DND-41 (cell line): ENCODE data around the gene MYB.

ENCODE experiments used
- ATAC-seq: fragments of 200-7000 bp; cut with Tn5 transposase; 3 replicates; pipeline ENCODE4 v1.9.1; 2021; ENCODE audit warnings: low read depth; ENCODE audit not compliant: insufficient read depth
- DNase-seq: peaks from one replicate; pipeline ENCODE4 v3.0.0-alpha.2; 2020
- H2AFZ ChIP-seq: 2 replicates; pipeline ENCODE4 v1.6.0; 2012; ENCODE audit warnings: low read depth, low read length
- H3K27ac ChIP-seq: 2 replicates; pipeline ENCODE4 v1.5.1; 2012; ENCODE audit warnings: low read length, inconsistent platforms
- H3K27me3 ChIP-seq: fragments of 200-600 bp; sonication (generic); 2 replicates; pipeline ENCODE4 v1.6.0; 2012; ENCODE audit warnings: low read length, mild to moderate bottlenecking, inconsistent platforms; ENCODE audit not compliant: insufficient read depth, poor library complexity
- H3K36me3 ChIP-seq: 2 replicates; pipeline ENCODE4 v1.5.1; 2012; ENCODE audit warnings: low read length, inconsistent platforms; ENCODE audit not compliant: insufficient read depth
- H3K4me1 ChIP-seq: 2 replicates; pipeline ENCODE4 v1.5.1; 2012; ENCODE audit warnings: mild to moderate bottlenecking, low read length; ENCODE audit not compliant: insufficient read depth
- H3K4me2 ChIP-seq: 2 replicates; pipeline ENCODE4 v1.6.0; 2012; ENCODE audit warnings: mild to moderate bottlenecking, moderate library complexity, low read length, inconsistent platforms; ENCODE audit not compliant: insufficient read depth
- H3K4me3 ChIP-seq, 2 experiments: fragments of 200-600 bp in 1 of 2; shearing (Covaris generic) in 1 of 2; 2 replicates each; pipeline ENCODE4 v1.5.1; 2012 to 2016; ENCODE audit warnings: inconsistent platforms in 2 of 2, low read length in 2 of 2, mild to moderate bottlenecking in 2 of 2, low read depth in 1 of 2, moderate library complexity in 1 of 2
- H3K79me2 ChIP-seq: 2 replicates; pipeline ENCODE4 v1.6.0; 2012; ENCODE audit warnings: low read length, inconsistent platforms; ENCODE audit not compliant: insufficient read depth
- H3K9ac ChIP-seq: 2 replicates; pipeline ENCODE4 v1.6.0; 2012; ENCODE audit warnings: low read depth, mild to moderate bottlenecking, inconsistent platforms, low read length, moderate library complexity
- H3K9me3 ChIP-seq: 2 replicates; pipeline ENCODE4 v1.5.1; 2012; ENCODE audit warnings: low read length, moderate library complexity, mild to moderate bottlenecking, inconsistent platforms; ENCODE audit not compliant: insufficient read depth, severe bottlenecking
- H4K20me1 ChIP-seq: 2 replicates; pipeline ENCODE4 v1.6.0; 2012; ENCODE audit warnings: low read length; ENCODE audit not compliant: insufficient read depth
- CTCF ChIP-seq: IDR thresholded peaks from 2 replicates; pipeline ENCODE4 v1.5.1; 2012; ENCODE audit warnings: borderline replicate concordance, low read length, moderate library complexity, mild to moderate bottlenecking; ENCODE audit not compliant: poor library complexity, severe bottlenecking; ENCODE audit errors: extremely low read depth
- EZH2 ChIP-seq: IDR thresholded peaks from 3 replicates; pipeline ENCODE4 v1.6.1; 2012; ENCODE audit warnings: borderline replicate concordance, low read depth, mild to moderate bottlenecking, moderate library complexity, low read length, inconsistent platforms; ENCODE audit not compliant: severe bottlenecking

Gene MYB

GRCh38 chr6:135170849-135171248 is 10.3 kb upstream of the MYB start:
- H3K4me1 ChIP-seq: peaks cover 7% of the 10 kb centered on the region
- no peak overlapping the region for H2AFZ ChIP-seq
- ATAC-seq: no peak

GRCh38 chr6:135173242-135173988 is 7.7 kb upstream of the MYB start:
- Histone ChIP-seq H3K27ac (no peak overlapping the region), H2AFZ (no peak overlapping the region), H3K4me3 (no peak overlapping the region), H3K9ac (no peak overlapping the region), H3K79me2 (no peaks in the 10 kb centered on the region), H4K20me1 (no peaks in the 10 kb centered on the region), H3K4me1 (peaks cover 28% of the 10 kb centered on the region), H3K4me2 (no peak overlapping the region), H3K27me3 (no peaks in the 10 kb centered on the region), H3K9me3 (no peaks in the 10 kb centered on the region), H3K36me3 (no peaks in the 10 kb centered on the region)
- TF ChIP-seq EZH2 (no peak), CTCF (no peak)
- ATAC-seq: no peak
- no peak for DNase-seq

More at GRCh38 chr6:135170849-135171248, 10.3 kb upstream of the MYB start:
- Histone ChIP-seq H3K4me2 (no peak overlapping the region), H3K27ac (no peak overlapping the region), H3K4me3 (no peak overlapping the region), H3K9me3 (no peaks in the 10 kb centered on the region), H3K9ac (no peak overlapping the region), H3K36me3 (no peaks in the 10 kb centered on the region), H4K20me1 (no peaks in the 10 kb centered on the region), H3K79me2 (no peaks in the 10 kb centered on the region), H3K27me3 (no peaks in the 10 kb centered on the region)
- TF ChIP-seq EZH2: no peak
- TF ChIP-seq CTCF: no peak
- DNase-seq: no peak

- H3K4me1 ChIP-seq: peaks cover 28% of the 10 kb centered on the region
- no peak overlapping the region for H3K4me2 ChIP-seq
- no peak overlapping the region for H3K9ac ChIP-seq
- no peaks in the 10 kb centered on the region for H3K79me2 ChIP-seq
- H3K36me3 ChIP-seq: no peaks in the 10 kb centered on the region
- H3K27me3 ChIP-seq: no peaks in the 10 kb centered on the region
- H2AFZ ChIP-seq: no peak overlapping the region
- ATAC-seq: no peak
- no peak for TF ChIP-seq EZH2
- TF ChIP-seq CTCF: no peak
- H4K20me1 ChIP-seq: no peaks in the 10 kb centered on the region
- no peaks in the 10 kb centered on the region for H3K9me3 ChIP-seq
- H3K27ac ChIP-seq: no peak overlapping the region
- no peak overlapping the region for H3K4me3 ChIP-seq
- DNase-seq: no peak
These were observed 7.1 kb upstream of the MYB start for GRCh38 chr6:135173989-135174484.
